Activated CD4-positive, alpha-beta T cell treated with anti-CD3 and anti-CD28 coated beads, Interleukin-2, Interleukin-6, amounts not matched to agents 100 ng/mL and 50 ng/mL, durations not matched to agents 16 hours and 8 hours (primary cell): Measurements from ENCODE around the gene LRRC4C.

Source experiments
- DNase-seq: peaks from one replicate; pipeline ENCODE4 v3.0.0-alpha.2; 2020

LRRC4C gene

GRCh38 chr11:40328890-40329614 is 1130.4 kb downstream of the LRRC4C start:
- DNase-seq = peak; percentile 0

GRCh38 chr11:40323241-40323640 is 1136.2 kb downstream of the LRRC4C start:
- DNase-seq = no peak

GRCh38 chr11:40321537-40321936 is 1137.9 kb downstream of the LRRC4C start:
- DNase-seq = no peak

GRCh38 chr11:40316171-40316570 is 1143.3 kb downstream of the LRRC4C start:
- no peak for DNase-seq

GRCh38 chr11:40315122-40315521 is 1144.3 kb downstream of the LRRC4C start:
- no peak for DNase-seq

GRCh38 chr11:40314327-40314726 is 1145.1 kb downstream of the LRRC4C start:
- no peak for DNase-seq

GRCh38 chr11:40306938-40307548 is 1152.4 kb downstream of the LRRC4C start:
- DNase-seq = peak; percentile 34

- no peak for DNase-seq
Observed at GRCh38 chr11:40302669-40303068, 1156.8 kb downstream of the LRRC4C start.

GRCh38 chr11:40295466-40295865 is 1164.0 kb downstream of the LRRC4C start:
- DNase-seq = no peak

- DNase-seq = no peak
Observed at GRCh38 chr11:40294741-40295140, 1164.7 kb downstream of the LRRC4C start.

GRCh38 chr11:40294349-40294735 is 1165.1 kb downstream of the LRRC4C start:
- DNase-seq = no peak

- peak; percentile 61 for DNase-seq
Observed at GRCh38 chr11:40293655-40294348, 1165.7 kb downstream of the LRRC4C start.

- DNase-seq = no peak
Observed at GRCh38 chr11:40292721-40293508, 1166.5 kb downstream of the LRRC4C start.

- DNase-seq = no peak
Observed at GRCh38 chr11:40291741-40292140, 1167.7 kb downstream of the LRRC4C start.

- no peak for DNase-seq
Observed at GRCh38 chr11:40291329-40291728, 1168.1 kb downstream of the LRRC4C start.

GRCh38 chr11:40290171-40290631 is 1169.3 kb downstream of the LRRC4C start:
- no peak for DNase-seq

- DNase-seq = no peak
Observed at GRCh38 chr11:40289370-40289769, 1170.1 kb downstream of the LRRC4C start.

- DNase-seq = no peak
Observed at GRCh38 chr11:40287916-40288803, 1171.3 kb downstream of the LRRC4C start.

GRCh38 chr11:40286137-40286536 is 1173.3 kb downstream of the LRRC4C start:
- no peak for DNase-seq

GRCh38 chr11:40285558-40285957 is 1173.9 kb downstream of the LRRC4C start:
- DNase-seq = no peak

- DNase-seq = no peak
Observed at GRCh38 chr11:40281052-40281580, 1178.3 kb downstream of the LRRC4C start.
